Endodermal cell (in vitro differentiated cells): ENCODE results near the gene PUS3. TPM values are rescaled to one million over a fixed set of nuclear protein-coding genes. Genes with fewer than 3 reads are reported as not detected.

Experiments
- DNase-seq: peaks from one replicate; pipeline ENCODE4 v3.0.0-alpha.2; 2017
- H3K27ac ChIP-seq: 2 replicates; pipeline ENCODE4 v1.5.1; 2013; ENCODE audit warnings: mild to moderate bottlenecking, low read depth, low read length, moderate library complexity
- H3K27me3 ChIP-seq: 2 replicates; pipeline ENCODE4 v1.6.1; 2013; ENCODE audit warnings: mild to moderate bottlenecking, low read length, moderate library complexity; ENCODE audit not compliant: insufficient read depth, control insufficient read depth, poor library complexity, severe bottlenecking
- H3K36me3 ChIP-seq: 2 replicates; pipeline ENCODE4 v1.7.0; 2013; ENCODE audit warnings: mild to moderate bottlenecking, low read length, moderate library complexity; ENCODE audit not compliant: control insufficient read depth, insufficient read depth
- H3K4me1 ChIP-seq: one replicate; pipeline ENCODE4 v1.7.0; 2013; ENCODE audit warnings: low read length; ENCODE audit not compliant: control insufficient read depth, insufficient read depth
- H3K4me3 ChIP-seq: 2 replicates; pipeline ENCODE4 v1.5.1; 2013; ENCODE audit warnings: mild to moderate bottlenecking, low read length, moderate library complexity
- H3K9ac ChIP-seq: 2 replicates; pipeline ENCODE4 v1.6.1; 2013; ENCODE audit warnings: mild to moderate bottlenecking, low read length, moderate library complexity; ENCODE audit not compliant: poor library complexity, severe bottlenecking; ENCODE audit errors: extremely low read depth
- H3K9me3 ChIP-seq: 2 replicates; pipeline ENCODE4 v1.6.1; 2013; ENCODE audit warnings: mild to moderate bottlenecking, low read length, moderate library complexity; ENCODE audit not compliant: control insufficient read depth
- H3K27ac Mint-ChIP-seq: 2 replicates; pipeline ENCODE4 v1.8.0; 2020; ENCODE audit warnings: mixed read lengths
- H3K27me3 Mint-ChIP-seq: 2 replicates; pipeline ENCODE4 v1.8.0; 2021; ENCODE audit warnings: mild to moderate bottlenecking, mixed read lengths; ENCODE audit not compliant: insufficient read depth
- H3K36me3 Mint-ChIP-seq: 2 replicates; pipeline ENCODE4 v1.8.0; 2020; ENCODE audit warnings: low read depth, mixed read lengths
- H3K4me1 Mint-ChIP-seq: 2 replicates; pipeline ENCODE4 v1.8.0; 2020; ENCODE audit warnings: mixed read lengths
- H3K4me3 Mint-ChIP-seq: 2 replicates; pipeline ENCODE4 v1.8.0; 2020; ENCODE audit warnings: mild to moderate bottlenecking, moderate library complexity, mixed read lengths
- H3K9me3 Mint-ChIP-seq: 2 replicates; pipeline ENCODE4 v1.8.0; 2020; ENCODE audit warnings: mild to moderate bottlenecking, mixed read lengths
- WGBS, 2 experiments: methylation state at CpG; one replicate each; pipeline versions ENCODE4 v1.1.5 to v1.1.7; 2013; ENCODE audit warnings: missing lambda C conversion rate in 2 of 2, mixed read lengths in 1 of 2; ENCODE audit not compliant: insufficient coverage in 1 of 2, insufficient read length in 1 of 2; 5-methylcytosine and 5-hydroxymethylcytosine counted together
- total RNA-seq, 2 donors: library from RNA; stranded (reverse); fragmentation: NEBNext Ultra II Directional in 1 of 2; extraction: Animal tissue kit (Norgen Biotek cat#: 25700) in 1 of 2; gene quantifications; 2 replicates in 1 of 2; 3 replicates in 1 of 2; pipeline ENCODE4 v1.2.1, GENCODE V29; 2021
- TF ChIP-seq, protein P1 (sequence below): fragments of 200-600 bp; sonication (generic); conservative IDR thresholded peaks from 2 replicates; pipeline ENCODE4 v1.5.0; 2021; ENCODE audit warnings: antibody characterized with exemption, mild to moderate bottlenecking

The PUS3 gene
- total RNA-seq, 2 donors from 2014 or later: 12.6 to 13.7 TPM

DNA sequence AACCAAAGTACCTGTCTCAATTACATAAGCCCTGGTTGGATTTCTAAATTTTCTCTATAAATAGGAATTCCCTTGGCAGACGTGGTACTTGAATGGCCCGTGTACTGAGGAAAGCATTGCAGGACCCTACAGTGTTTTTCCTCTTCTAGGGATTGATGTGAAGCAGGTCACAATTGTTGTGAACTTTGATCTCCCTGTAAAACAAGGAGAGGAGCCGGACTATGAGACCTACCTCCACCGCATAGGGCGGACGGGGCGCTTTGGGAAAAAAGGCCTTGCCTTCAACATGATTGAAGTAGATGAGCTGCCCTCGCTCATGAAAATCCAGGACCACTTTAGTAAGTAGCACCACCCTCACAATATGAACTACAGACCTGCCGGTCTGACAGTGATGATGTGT is 18.0 kb upstream of the PUS3 start:
- Mint-ChIP-seq H3K4me1 (peaks cover 12% of the 10 kb centered on the region), H3K36me3 (no peaks in the 10 kb centered on the region), H3K27ac (no peak overlapping the region), H3K9me3 (no peaks in the 10 kb centered on the region), H3K27me3 (no peaks in the 10 kb centered on the region), H3K4me3 (no peak overlapping the region)
- TF ChIP-seq, protein P1, sequence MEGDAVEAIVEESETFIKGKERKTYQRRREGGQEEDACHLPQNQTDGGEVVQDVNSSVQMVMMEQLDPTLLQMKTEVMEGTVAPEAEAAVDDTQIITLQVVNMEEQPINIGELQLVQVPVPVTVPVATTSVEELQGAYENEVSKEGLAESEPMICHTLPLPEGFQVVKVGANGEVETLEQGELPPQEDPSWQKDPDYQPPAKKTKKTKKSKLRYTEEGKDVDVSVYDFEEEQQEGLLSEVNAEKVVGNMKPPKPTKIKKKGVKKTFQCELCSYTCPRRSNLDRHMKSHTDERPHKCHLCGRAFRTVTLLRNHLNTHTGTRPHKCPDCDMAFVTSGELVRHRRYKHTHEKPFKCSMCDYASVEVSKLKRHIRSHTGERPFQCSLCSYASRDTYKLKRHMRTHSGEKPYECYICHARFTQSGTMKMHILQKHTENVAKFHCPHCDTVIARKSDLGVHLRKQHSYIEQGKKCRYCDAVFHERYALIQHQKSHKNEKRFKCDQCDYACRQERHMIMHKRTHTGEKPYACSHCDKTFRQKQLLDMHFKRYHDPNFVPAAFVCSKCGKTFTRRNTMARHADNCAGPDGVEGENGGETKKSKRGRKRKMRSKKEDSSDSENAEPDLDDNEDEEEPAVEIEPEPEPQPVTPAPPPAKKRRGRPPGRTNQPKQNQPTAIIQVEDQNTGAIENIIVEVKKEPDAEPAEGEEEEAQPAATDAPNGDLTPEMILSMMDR: no peak
- Histone ChIP-seq H3K27me3 (peaks cover 30% of the 10 kb centered on the region), H3K36me3 (no peaks in the 10 kb centered on the region), H3K27ac (no peak overlapping the region), H3K4me3 (no peak overlapping the region), H3K9ac (no peak overlapping the region), H3K4me1 (peaks cover 2% of the 10 kb centered on the region), H3K9me3 (no peaks in the 10 kb centered on the region)
- DNase-seq: no peak
- 70 to 91% methylated on average over 2 to 8 of the region's 9 CpGs for WGBS, 2 experiments

DNA sequence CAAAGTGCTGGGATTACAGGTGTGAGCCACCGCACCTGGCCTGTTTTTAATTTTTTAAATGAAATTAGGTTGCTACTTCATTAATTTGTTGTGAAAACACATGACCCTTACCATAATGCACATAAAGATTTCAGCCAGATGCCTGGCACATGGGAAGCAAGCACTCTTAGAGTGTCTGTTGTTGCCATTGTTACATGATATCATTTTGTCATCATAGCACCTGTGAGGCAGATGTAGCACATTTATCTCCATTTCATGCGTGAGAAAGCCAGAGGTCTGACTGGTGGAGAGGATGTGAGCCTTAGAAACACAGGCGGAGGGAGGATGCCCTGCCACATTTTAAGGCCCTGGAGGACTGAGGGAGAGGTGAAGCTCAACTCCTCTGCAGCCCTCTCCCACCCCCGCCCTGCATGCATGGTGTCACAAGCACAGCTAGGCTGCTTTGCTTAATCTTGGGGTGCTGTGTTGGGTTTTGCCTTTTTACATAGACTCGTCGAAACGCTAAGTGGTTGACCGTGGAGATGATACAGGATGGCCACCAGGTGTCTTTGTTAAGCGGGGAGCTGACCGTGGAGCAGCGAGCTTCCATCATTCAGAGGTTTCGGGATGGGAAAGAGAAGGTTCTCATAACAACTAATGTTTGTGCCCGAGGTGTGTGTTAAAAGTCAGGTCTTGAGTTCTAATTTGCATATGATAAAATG is 15.3 kb upstream of the PUS3 start:
- DNase-seq: peak; percentile 67
- Mint-ChIP-seq H3K27ac (no peak overlapping the region), H3K4me3 (no peak overlapping the region), H3K36me3 (no peaks in the 10 kb centered on the region), H3K4me1 (no peaks in the 10 kb centered on the region), H3K9me3 (no peaks in the 10 kb centered on the region), H3K27me3 (no peaks in the 10 kb centered on the region)
- H3K36me3 ChIP-seq: no peaks in the 10 kb centered on the region
- peaks cover 19% of the 10 kb centered on the region for H3K27me3 ChIP-seq
- H3K27ac ChIP-seq: no peak overlapping the region
- H3K4me1 ChIP-seq: no peaks in the 10 kb centered on the region
- no peak overlapping the region for H3K4me3 ChIP-seq
- WGBS, 2 experiments: 81 to 88% methylated on average over 11 to 12 of the region's 13 CpGs
- no peaks in the 10 kb centered on the region for H3K9me3 ChIP-seq
- no peak overlapping the region for H3K9ac ChIP-seq
- TF ChIP-seq, protein P1: peak; percentile 65

DNA sequence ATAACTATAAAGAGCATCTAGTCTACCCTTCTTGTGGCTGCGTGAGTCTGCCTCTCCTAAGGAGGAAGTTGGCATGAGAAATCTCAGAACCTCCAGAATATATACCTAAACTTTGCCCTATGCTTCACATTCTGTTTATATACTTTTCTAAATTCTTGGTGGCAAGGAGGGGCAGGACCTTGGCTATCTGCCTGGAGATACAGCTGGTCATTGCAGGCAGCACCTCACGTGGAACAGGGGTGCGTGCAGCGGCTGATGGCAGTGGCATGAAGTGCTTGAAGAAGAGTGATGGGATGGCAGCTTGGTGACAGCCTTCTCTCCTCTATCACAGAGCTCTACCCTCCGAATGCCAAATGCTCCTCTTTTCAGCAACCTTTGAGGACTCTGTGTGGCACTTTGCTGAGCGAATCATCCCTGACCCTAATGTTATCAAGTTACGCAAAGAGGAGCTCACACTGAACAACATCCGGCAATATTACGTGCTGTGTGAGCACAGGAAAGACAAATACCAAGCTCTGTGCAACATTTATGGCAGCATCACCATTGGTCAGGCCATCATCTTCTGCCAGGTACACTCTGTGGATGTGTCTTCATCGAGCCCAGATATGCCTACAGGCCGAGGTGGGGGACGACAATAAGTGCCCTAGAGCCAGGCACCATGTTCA is 13.8 kb upstream of the PUS3 start:
- Histone ChIP-seq H3K9ac (no peak overlapping the region), H3K36me3 (no peaks in the 10 kb centered on the region), H3K27me3 (peaks cover 9% of the 10 kb centered on the region), H3K4me3 (no peak overlapping the region), H3K27ac (no peak overlapping the region), H3K9me3 (no peaks in the 10 kb centered on the region), H3K4me1 (no peaks in the 10 kb centered on the region)
- no peaks in the 10 kb centered on the region for H3K4me1 Mint-ChIP-seq
- no peak overlapping the region for H3K4me3 Mint-ChIP-seq
- no peak overlapping the region for H3K27ac Mint-ChIP-seq
- no peaks in the 10 kb centered on the region for H3K36me3 Mint-ChIP-seq
- H3K27me3 Mint-ChIP-seq: no peaks in the 10 kb centered on the region
- no peaks in the 10 kb centered on the region for H3K9me3 Mint-ChIP-seq
- 93 to 94% methylated on average over 7 to 12 of the region's 12 CpGs for WGBS, 2 experiments
- TF ChIP-seq, protein P1: no peak
- no peak for DNase-seq
